Suppressor macrophage (primary cell): ENCODE results near the gene MAP4K3.
"Not testable (repeated sequence)": the region's sequence is repeated elsewhere in the genome, so short reads cannot be mapped to it uniquely, and the experiment has no call there.

Experiments
- DNase-seq, 4 experiments: peaks; one replicate each; pipeline ENCODE4 v3.0.0-alpha.2; 2020 to 2022

The MAP4K3 gene

GRCh38 chr2:39370101-39370500 lies 67.0 kb downstream of the MAP4K3 start:
- DNase-seq: no peak

GRCh38 chr2:39368846-39369245 lies 68.2 kb downstream of the MAP4K3 start:
- DNase-seq: no peak

GRCh38 chr2:39368376-39368775 lies 68.7 kb downstream of the MAP4K3 start:
- DNase-seq: no peak

GRCh38 chr2:39362595-39362994 lies 74.5 kb downstream of the MAP4K3 start:
- no peak for DNase-seq

- no peak for DNase-seq
Observed at GRCh38 chr2:39361511-39361910, 75.6 kb downstream of the MAP4K3 start.

GRCh38 chr2:39360342-39360741 lies 76.7 kb downstream of the MAP4K3 start:
- DNase-seq: not testable (repeated sequence)

GRCh38 chr2:39359453-39360038 lies 77.5 kb downstream of the MAP4K3 start:
- DNase-seq: no peak

- peak; percentile 39 to 77 (median 64) for DNase-seq
Observed at GRCh38 chr2:39356922-39357639, 80.0 kb downstream of the MAP4K3 start.

- DNase-seq: no peak
Observed at GRCh38 chr2:39350658-39351057, 86.4 kb downstream of the MAP4K3 start.

- no peak for DNase-seq
Observed at GRCh38 chr2:39338502-39338901, 98.6 kb downstream of the MAP4K3 start.

GRCh38 chr2:39335930-39336329 lies 101.2 kb downstream of the MAP4K3 start:
- DNase-seq: no peak

GRCh38 chr2:39334978-39335377 lies 102.1 kb downstream of the MAP4K3 start:
- no peak for DNase-seq

GRCh38 chr2:39334529-39334928 lies 102.6 kb downstream of the MAP4K3 start:
- DNase-seq: no peak

- DNase-seq: no peak
Observed at GRCh38 chr2:39326644-39327043, 110.4 kb downstream of the MAP4K3 start.

- no peak for DNase-seq
Observed at GRCh38 chr2:39325966-39326365, 111.1 kb downstream of the MAP4K3 start.

- DNase-seq: not testable (repeated sequence)
Observed at GRCh38 chr2:39321056-39322035, 115.7 kb downstream of the MAP4K3 start.

GRCh38 chr2:39320162-39320561 lies 116.9 kb downstream of the MAP4K3 start:
- no peak for DNase-seq

- no peak for DNase-seq
Observed at GRCh38 chr2:39313575-39313974, 123.5 kb downstream of the MAP4K3 start.

- DNase-seq: no peak
Observed at GRCh38 chr2:39311469-39311868, 125.6 kb downstream of the MAP4K3 start.

GRCh38 chr2:39308778-39309177 lies 128.3 kb downstream of the MAP4K3 start:
- no peak for DNase-seq

- no peak for DNase-seq
Observed at GRCh38 chr2:39306626-39307025, 130.5 kb downstream of the MAP4K3 start.

GRCh38 chr2:39304729-39305128 lies 132.4 kb downstream of the MAP4K3 start:
- peak in 1 of 4 experiments; percentile 15 for DNase-seq

- no peak for DNase-seq
Observed at GRCh38 chr2:39304200-39304599, 132.9 kb downstream of the MAP4K3 start.
